ENCODE measurements around the gene TGFB3.

DNA sequence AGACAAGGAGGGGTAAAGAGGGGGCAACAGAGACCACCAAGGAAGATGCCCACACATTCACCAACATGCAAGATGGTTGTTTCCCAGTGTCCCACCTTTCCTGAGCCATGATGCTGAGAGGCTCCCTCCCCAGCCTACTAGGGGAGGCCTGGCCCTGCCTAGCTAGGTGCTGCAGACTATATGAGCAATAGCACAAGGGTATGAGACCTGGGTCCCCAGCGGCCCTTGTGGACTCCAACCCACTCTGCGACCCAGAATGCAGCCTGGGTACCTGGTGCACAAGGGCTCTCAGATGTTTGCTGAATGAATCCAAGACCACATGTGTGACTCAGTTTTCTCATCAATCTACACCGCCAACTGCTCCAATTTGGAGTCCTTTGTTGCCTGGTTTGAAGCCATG lies 13.9 kb downstream of the TGFB3 start:
- TF ChIP-seq, protein P1, sequence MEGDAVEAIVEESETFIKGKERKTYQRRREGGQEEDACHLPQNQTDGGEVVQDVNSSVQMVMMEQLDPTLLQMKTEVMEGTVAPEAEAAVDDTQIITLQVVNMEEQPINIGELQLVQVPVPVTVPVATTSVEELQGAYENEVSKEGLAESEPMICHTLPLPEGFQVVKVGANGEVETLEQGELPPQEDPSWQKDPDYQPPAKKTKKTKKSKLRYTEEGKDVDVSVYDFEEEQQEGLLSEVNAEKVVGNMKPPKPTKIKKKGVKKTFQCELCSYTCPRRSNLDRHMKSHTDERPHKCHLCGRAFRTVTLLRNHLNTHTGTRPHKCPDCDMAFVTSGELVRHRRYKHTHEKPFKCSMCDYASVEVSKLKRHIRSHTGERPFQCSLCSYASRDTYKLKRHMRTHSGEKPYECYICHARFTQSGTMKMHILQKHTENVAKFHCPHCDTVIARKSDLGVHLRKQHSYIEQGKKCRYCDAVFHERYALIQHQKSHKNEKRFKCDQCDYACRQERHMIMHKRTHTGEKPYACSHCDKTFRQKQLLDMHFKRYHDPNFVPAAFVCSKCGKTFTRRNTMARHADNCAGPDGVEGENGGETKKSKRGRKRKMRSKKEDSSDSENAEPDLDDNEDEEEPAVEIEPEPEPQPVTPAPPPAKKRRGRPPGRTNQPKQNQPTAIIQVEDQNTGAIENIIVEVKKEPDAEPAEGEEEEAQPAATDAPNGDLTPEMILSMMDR (IDR thresholded peaks at IDR 0.05), result no peak
- TF ChIP-seq EZH2 (IDR thresholded peaks at IDR 0.05) (no peak), EZH2phosphoT487 (IDR thresholded peaks at IDR 0.05) (no peak)

Measured in neural progenitor cell (in vitro differentiated cells).